Measurements from ENCODE around the gene SDK1.

- TF ChIP-seq CTCF (conservative IDR thresholded peaks at IDR 0.05; ENCODE audit: low read length) (peak; percentile 58), EZH2phosphoT487 (IDR thresholded peaks at IDR 0.05; ENCODE audit: borderline replicate concordance, low read depth, low read length) (no peak)
Observed at GRCh38 chr7:3995187-3995586, 694.1 kb downstream of the SDK1 start.

All from OCI-LY7 (cell line).